ENCODE measurements around the gene HID1.
A peak's percentile ranks its signal among the peaks of the same experiment; 100 is the strongest.
"Not testable (repeated sequence)": the region's sequence is repeated elsewhere in the genome, so short reads cannot be mapped to it uniquely, and the experiment has no call there.

HID1 gene

DNA sequence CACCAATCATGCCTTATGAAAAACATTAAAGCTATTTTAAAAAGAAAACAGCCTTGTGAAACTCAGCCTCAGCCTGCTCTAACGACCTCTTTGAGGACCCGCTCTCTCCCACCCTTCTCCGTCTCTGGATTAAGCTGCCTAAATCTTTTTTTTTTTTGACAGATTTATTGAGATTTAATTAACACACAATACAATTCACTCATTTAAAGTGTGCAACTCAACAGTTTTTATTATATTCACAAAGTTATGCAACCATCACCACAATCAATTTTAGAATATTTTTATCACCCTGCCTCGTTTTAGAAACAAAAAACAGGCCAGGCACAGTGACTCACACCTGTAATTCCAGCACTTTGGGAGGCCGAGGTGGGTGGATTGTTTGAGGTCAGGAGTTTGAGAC is 23.3 kb upstream of the HID1 start:
- ChIA-PET POLR2A (interaction anchor here (0.6 to 2.4 kb wide), 2 partner anchors 9 to 17 kb away, joined by 3 to 19 read pairs; partner anchors contain the start of gene MRPL58), CTCF (no interaction called here)
- TF ChIP-seq NFRKB (IDR thresholded peaks at IDR 0.05), result no peak
- DNase-seq (ENCODE audit: extremely low spot score), result no peak

GRCh38 chr17:74994440-74994839 is 21.9 kb upstream of the HID1 start:
- DNase-seq (ENCODE audit: extremely low spot score), result no peak
- ChIA-PET CTCF (no interaction called here), POLR2A (interaction anchor here (0.9 to 1.8 kb wide), 3 partner anchors 17 to 40 kb away, joined by 3 to 7 read pairs (median 5); partner anchors contain the start of gene MRPL58)
- TF ChIP-seq ZNF384 (IDR thresholded peaks at IDR 0.05) (no peak), CTBP1 (IDR thresholded peaks at IDR 0.05; ENCODE audit: borderline replicate concordance) (no peak), NFRKB (IDR thresholded peaks at IDR 0.05) (no peak), LEF1 (IDR thresholded peaks at IDR 0.05; ENCODE audit: borderline replicate concordance) (no peak)
- TF ChIP-seq, protein P1, sequence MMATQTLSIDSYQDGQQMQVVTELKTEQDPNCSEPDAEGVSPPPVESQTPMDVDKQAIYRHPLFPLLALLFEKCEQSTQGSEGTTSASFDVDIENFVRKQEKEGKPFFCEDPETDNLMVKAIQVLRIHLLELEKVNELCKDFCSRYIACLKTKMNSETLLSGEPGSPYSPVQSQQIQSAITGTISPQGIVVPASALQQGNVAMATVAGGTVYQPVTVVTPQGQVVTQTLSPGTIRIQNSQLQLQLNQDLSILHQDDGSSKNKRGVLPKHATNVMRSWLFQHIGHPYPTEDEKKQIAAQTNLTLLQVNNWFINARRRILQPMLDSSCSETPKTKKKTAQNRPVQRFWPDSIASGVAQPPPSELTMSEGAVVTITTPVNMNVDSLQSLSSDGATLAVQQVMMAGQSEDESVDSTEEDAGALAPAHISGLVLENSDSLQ (IDR thresholded peaks at IDR 0.05), result no peak

DNA sequence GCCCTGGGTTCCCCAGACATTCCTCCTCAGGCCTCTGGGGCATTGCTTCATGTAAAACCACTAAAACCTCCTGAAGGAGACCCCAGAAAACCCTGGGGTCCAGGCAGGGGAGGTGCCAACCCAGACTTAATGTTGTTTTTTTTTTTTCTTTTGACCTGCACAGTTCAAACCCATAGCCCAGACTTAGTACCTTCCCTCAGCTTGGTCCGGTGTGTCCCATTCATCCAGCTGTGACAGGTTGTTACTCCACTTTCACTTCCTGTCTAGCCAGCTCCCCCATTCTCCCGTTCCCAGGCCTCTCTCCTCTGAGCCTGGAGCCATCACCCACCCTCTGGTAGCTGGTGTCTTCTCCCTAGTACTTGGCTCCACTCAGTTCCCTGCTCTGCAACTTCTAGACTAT is 19.7 kb upstream of the HID1 start:
- ChIA-PET POLR2A (interaction anchor here (1.2 to 7.3 kb wide), 3 partner anchors 9 to 18 kb away, joined by 3 to 169 read pairs (median 11); partner anchors contain the start of gene MRPL58), CTCF (no interaction called here)
- TF ChIP-seq TARDBP (IDR thresholded peaks at IDR 0.05) (no peak), FOXM1 (IDR thresholded peaks at IDR 0.05; ENCODE audit: borderline replicate concordance) (no peak), ARNT (IDR thresholded peaks at IDR 0.05) (no peak), FOXK2 (IDR thresholded peaks at IDR 0.05) (no peak), SUZ12 (IDR thresholded peaks at IDR 0.05) (no peak), NFRKB (IDR thresholded peaks at IDR 0.05) (no peak)
- no peak for DNase-seq (ENCODE audit: extremely low spot score)

- CTCF ChIA-PET, result interaction anchor here (0.7 to 1.6 kb wide), 2 partner anchors 13 to 52 kb away, joined by 3 to 4 read pairs; no protein-coding TSS in a partner anchor
- TF ChIP-seq SUZ12 (IDR thresholded peaks at IDR 0.05), result no peak
- no peak for TF ChIP-seq TARDBP (IDR thresholded peaks at IDR 0.05)
- TF ChIP-seq ZNF384 (IDR thresholded peaks at IDR 0.05), result no peak
- no peak for TF ChIP-seq SP1 (IDR thresholded peaks at IDR 0.05)
- no peak for TF ChIP-seq LEF1 (IDR thresholded peaks at IDR 0.05; ENCODE audit: borderline replicate concordance)
- TF ChIP-seq FOXK2 (IDR thresholded peaks at IDR 0.05), result no peak
- TF ChIP-seq FOXM1 (IDR thresholded peaks at IDR 0.05; ENCODE audit: borderline replicate concordance), result no peak
- no peak for TF ChIP-seq NFRKB (IDR thresholded peaks at IDR 0.05)
- no peak for TF ChIP-seq ARNT (IDR thresholded peaks at IDR 0.05)
- TF ChIP-seq, protein P1 (IDR thresholded peaks at IDR 0.05), result no peak
- no peak for TF ChIP-seq FOXA1 (IDR thresholded peaks at IDR 0.05)
- TF ChIP-seq HDGF (IDR thresholded peaks at IDR 0.05; ENCODE audit: borderline replicate concordance), result no peak
- no peak for TF ChIP-seq BHLHE40 (IDR thresholded peaks at IDR 0.05; ENCODE audit: borderline replicate concordance)
- TF ChIP-seq CTBP1 (IDR thresholded peaks at IDR 0.05; ENCODE audit: borderline replicate concordance), result no peak
- TF ChIP-seq ELF4 (IDR thresholded peaks at IDR 0.05), result no peak
- DNase-seq (ENCODE audit: extremely low spot score), result no peak
- POLR2A ChIA-PET, result interaction anchor here (0.6 to 7.3 kb wide), 2 partner anchors 9 to 20 kb away, joined by 4 to 169 read pairs; partner anchors contain the start of gene MRPL58
Measured at GRCh38 chr17:74990581-74991105, 18.1 kb upstream of the HID1 start.

GRCh38 chr17:74987909-74988711 is 15.6 kb upstream of the HID1 start:
- peak; percentile 56 for DNase-seq (ENCODE audit: extremely low spot score)
- TF ChIP-seq LEF1 (IDR thresholded peaks at IDR 0.05; ENCODE audit: borderline replicate concordance) (0 out of 2 replicates have a peak, but pooled peaks have one; percentile 72), ARNT (IDR thresholded peaks at IDR 0.05) (no peak), NFRKB (IDR thresholded peaks at IDR 0.05) (no peak)
- POLR2A ChIA-PET, result interaction anchor here (0.8 to 7.3 kb wide), 23 partner anchors 8 to 528 kb away, joined by 3 to 169 read pairs (median 4); partner anchors contain the start of genes ARMC7, ATP5PD, FDXR and HID1
- CTCF ChIA-PET, result interaction anchor here (0.8 to 2.0 kb wide), 6 partner anchors 11 to 47 kb away, joined by 3 to 10 read pairs (median 5); partner anchors contain the start of genes HID1 and MRPL58

DNA sequence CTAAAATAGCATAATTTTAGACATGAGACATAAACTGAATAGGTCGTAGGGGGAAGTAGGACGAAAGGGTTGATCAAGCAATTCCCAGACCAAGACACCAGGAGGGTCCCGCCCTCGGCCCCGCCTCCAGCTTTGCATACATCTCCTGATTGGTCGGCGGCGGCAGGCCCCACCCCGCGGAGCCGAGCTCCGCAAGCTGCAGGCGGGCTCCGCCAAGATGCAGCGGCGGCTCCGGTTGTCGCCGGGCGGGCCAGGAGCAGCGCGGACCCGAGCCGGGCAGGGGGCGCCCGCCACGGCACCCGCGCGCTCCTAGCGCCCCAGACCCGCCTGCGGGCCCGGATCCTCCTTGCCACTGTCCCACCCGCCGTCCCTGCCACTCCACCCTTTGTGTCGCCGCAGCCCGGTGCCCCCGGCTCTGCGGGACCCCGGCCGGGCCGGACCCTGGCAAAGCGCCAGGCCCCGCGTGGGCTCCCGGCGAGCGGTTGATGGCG is 14.9 kb upstream of the HID1 start, which contains the start of gene CDR2L:
TSS of gene CDR2L (plus strand) at position 215 of the 491 bp plus-strand sequence. CDS start 412 bp downstream, outside the sequence.
- ChIA-PET POLR2A (interaction anchor here (0.8 to 7.3 kb wide), 21 partner anchors 8 to 529 kb away, joined by 3 to 169 read pairs (median 4); partner anchors contain the start of genes ARMC7, FDXR, HID1 and KCTD2), CTCF (interaction anchor here (0.8 to 2.0 kb wide), 5 partner anchors 11 to 26 kb away, joined by 4 to 10 read pairs (median 5); partner anchors contain the start of genes HID1 and MRPL58)
- TF ChIP-seq HDGF (IDR thresholded peaks at IDR 0.05; ENCODE audit: borderline replicate concordance), result no peak
- peak; percentile 34; the same call in 1 of the 2 replicates for TF ChIP-seq FOXM1 (IDR thresholded peaks at IDR 0.05; ENCODE audit: borderline replicate concordance)
- peak; percentile 97 for DNase-seq (ENCODE audit: extremely low spot score)

DNA sequence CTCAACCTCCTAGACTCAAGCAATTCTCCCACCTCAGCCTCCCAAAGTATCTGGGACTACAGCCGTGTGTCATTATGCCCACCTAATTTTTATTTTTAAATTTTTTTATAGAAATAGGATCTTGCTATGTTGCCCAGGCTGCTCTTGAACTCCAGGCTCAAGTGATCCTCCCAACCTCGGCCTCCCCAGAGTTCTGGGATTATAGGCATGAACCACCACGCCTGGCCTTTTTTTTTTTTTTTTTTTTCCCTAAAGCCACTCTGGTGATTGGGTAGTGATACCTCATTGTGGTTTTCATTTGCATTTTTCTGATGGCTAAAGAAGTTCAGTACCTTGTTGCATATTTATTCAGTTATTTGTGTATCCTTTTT is 13.6 kb upstream of the HID1 start:
- POLR2A ChIA-PET, result interaction anchor here (1.1 kb wide), 1 partner anchor 27 kb away, joined by 3 read pairs; the partner anchor contains the start of gene MRPL58
- TF ChIP-seq FOXK2 (IDR thresholded peaks at IDR 0.05) (no peak), LEF1 (IDR thresholded peaks at IDR 0.05; ENCODE audit: borderline replicate concordance) (no peak), ARNT (IDR thresholded peaks at IDR 0.05) (no peak), FOXA1 (IDR thresholded peaks at IDR 0.05) (no peak), NFRKB (IDR thresholded peaks at IDR 0.05) (no peak), TARDBP (IDR thresholded peaks at IDR 0.05) (no peak), L3MBTL2 (conservative IDR thresholded peaks at IDR 0.05) (no peak), HDGF (IDR thresholded peaks at IDR 0.05; ENCODE audit: borderline replicate concordance) (no peak), SP1 (IDR thresholded peaks at IDR 0.05) (no peak), CTBP1 (IDR thresholded peaks at IDR 0.05; ENCODE audit: borderline replicate concordance) (no peak), FOXM1 (IDR thresholded peaks at IDR 0.05; ENCODE audit: borderline replicate concordance) (no peak), ELF4 (IDR thresholded peaks at IDR 0.05) (no peak), BHLHE40 (IDR thresholded peaks at IDR 0.05; ENCODE audit: borderline replicate concordance) (no peak), SUZ12 (IDR thresholded peaks at IDR 0.05) (no peak), ZNF384 (IDR thresholded peaks at IDR 0.05) (no peak)
- TF ChIP-seq, protein P1 (IDR thresholded peaks at IDR 0.05), result no peak
- CTCF ChIA-PET, result interaction anchor here (1.3 kb wide), 1 partner anchor 22 kb away, joined by 3 read pairs; no protein-coding TSS in a partner anchor
- no peak for DNase-seq (ENCODE audit: extremely low spot score)

DNA sequence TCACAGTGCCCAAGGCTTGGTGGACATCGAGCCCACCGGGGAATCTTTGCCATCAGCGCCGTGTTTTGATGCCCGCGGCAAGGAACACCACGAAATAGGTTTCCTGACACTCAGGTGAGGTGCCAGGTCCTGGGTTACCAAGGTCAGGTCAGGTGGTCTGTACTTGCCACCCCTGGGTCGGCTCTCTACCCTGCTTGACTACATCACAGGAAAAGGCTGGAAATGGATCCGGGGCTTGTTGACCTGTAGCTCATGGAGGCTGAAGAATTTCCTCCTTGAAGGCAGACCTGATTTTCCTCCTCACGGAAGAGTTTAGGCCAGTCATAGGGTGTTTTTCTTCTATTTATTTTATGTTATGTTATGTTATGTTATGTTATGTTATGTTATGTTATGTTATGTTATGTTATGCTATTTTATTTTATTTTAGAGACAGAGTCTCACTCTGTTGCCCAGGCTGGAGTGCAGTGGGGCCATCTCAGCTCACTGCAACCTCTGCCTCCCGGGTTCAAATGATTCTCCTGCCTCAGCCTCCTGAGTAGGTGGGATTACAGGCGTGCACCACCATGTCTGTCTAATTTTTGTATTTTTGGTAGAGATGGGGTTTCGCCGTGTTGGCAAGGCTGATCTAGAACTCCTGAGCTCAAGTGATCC is 10.2 kb upstream of the HID1 start:
- ChIA-PET POLR2A (interaction anchor here (0.6 to 2.8 kb wide), 18 partner anchors 10 to 873 kb away, joined by 3 to 51 read pairs (median 6); partner anchors contain the start of genes ARMC7, ATP5PD, FDXR and HID1), CTCF (interaction anchor here (0.6 to 1.6 kb wide), 2 partner anchors 21 to 28 kb away, joined by 3 to 10 read pairs; no protein-coding TSS in a partner anchor)
- DNase-seq (ENCODE audit: extremely low spot score), result not testable (repeated sequence)
